NCI-H345 treated with DMSO at 0.1 percent for 48 hours (cell line): ENCODE data around the gene MEF2C.

Experiments used
- DNase-seq: peaks from one replicate; lab custom pipeline; 2025; ENCODE audit not compliant: unreplicated experiment; lab: John Stamatoyannopoulos, UW

Gene MEF2C

GRCh38 chr5:88769165-88769564 lies 113.8 kb downstream of the MEF2C start:
- DNase-seq: no peak

- DNase-seq: no peak
These were observed 114.6 kb downstream of the MEF2C start for GRCh38 chr5:88768411-88768810.

GRCh38 chr5:88765798-88766197 lies 117.2 kb downstream of the MEF2C start:
- no peak for DNase-seq

- DNase-seq: no peak
These were observed 117.8 kb downstream of the MEF2C start for GRCh38 chr5:88765171-88765570.

- no peak for DNase-seq
These were observed 121.0 kb downstream of the MEF2C start for GRCh38 chr5:88761939-88762338.

GRCh38 chr5:88761269-88761850 lies 121.6 kb downstream of the MEF2C start:
- no peak for DNase-seq

- no peak for DNase-seq
These were observed 122.5 kb downstream of the MEF2C start for GRCh38 chr5:88760527-88760926.

- DNase-seq: no peak
These were observed 124.4 kb downstream of the MEF2C start for GRCh38 chr5:88758591-88758990.

- DNase-seq: no peak
These were observed 124.8 kb downstream of the MEF2C start for GRCh38 chr5:88758184-88758583.

- no peak for DNase-seq
These were observed 126.0 kb downstream of the MEF2C start for GRCh38 chr5:88756953-88757352.

GRCh38 chr5:88748666-88749065 lies 134.3 kb downstream of the MEF2C start:
- DNase-seq: no peak

- DNase-seq: no peak
These were observed 136.5 kb downstream of the MEF2C start for GRCh38 chr5:88746438-88746882.

- no peak for DNase-seq
These were observed 137.8 kb downstream of the MEF2C start for GRCh38 chr5:88745093-88745696.

GRCh38 chr5:88743231-88743834 lies 139.7 kb downstream of the MEF2C start:
- no peak for DNase-seq

GRCh38 chr5:88741964-88742363 lies 141.0 kb downstream of the MEF2C start:
- no peak for DNase-seq

GRCh38 chr5:88740604-88741185 lies 142.3 kb downstream of the MEF2C start:
- no peak for DNase-seq

GRCh38 chr5:88736494-88736893 lies 146.5 kb downstream of the MEF2C start:
- DNase-seq: no peak

GRCh38 chr5:88734983-88735382 lies 148.0 kb downstream of the MEF2C start:
- DNase-seq: no peak

- DNase-seq: no peak
These were observed 148.8 kb downstream of the MEF2C start for GRCh38 chr5:88734191-88734640.

GRCh38 chr5:88732862-88733261 lies 150.1 kb downstream of the MEF2C start:
- DNase-seq: no peak

GRCh38 chr5:88732181-88732633 lies 150.8 kb downstream of the MEF2C start:
- DNase-seq: no peak

- no peak for DNase-seq
These were observed 153.2 kb downstream of the MEF2C start for GRCh38 chr5:88729829-88730182.
